KG1 (cell line): ENCODE data around the gene CLASRP.
"Not testable (repeated sequence)": the region's sequence is repeated elsewhere in the genome, so short reads cannot be mapped to it uniquely, and the experiment has no call there.

Experiments used
- DNase-seq: peaks from one replicate; lab custom pipeline; 2025; lab: John Stamatoyannopoulos, UW

The CLASRP gene

DNA sequence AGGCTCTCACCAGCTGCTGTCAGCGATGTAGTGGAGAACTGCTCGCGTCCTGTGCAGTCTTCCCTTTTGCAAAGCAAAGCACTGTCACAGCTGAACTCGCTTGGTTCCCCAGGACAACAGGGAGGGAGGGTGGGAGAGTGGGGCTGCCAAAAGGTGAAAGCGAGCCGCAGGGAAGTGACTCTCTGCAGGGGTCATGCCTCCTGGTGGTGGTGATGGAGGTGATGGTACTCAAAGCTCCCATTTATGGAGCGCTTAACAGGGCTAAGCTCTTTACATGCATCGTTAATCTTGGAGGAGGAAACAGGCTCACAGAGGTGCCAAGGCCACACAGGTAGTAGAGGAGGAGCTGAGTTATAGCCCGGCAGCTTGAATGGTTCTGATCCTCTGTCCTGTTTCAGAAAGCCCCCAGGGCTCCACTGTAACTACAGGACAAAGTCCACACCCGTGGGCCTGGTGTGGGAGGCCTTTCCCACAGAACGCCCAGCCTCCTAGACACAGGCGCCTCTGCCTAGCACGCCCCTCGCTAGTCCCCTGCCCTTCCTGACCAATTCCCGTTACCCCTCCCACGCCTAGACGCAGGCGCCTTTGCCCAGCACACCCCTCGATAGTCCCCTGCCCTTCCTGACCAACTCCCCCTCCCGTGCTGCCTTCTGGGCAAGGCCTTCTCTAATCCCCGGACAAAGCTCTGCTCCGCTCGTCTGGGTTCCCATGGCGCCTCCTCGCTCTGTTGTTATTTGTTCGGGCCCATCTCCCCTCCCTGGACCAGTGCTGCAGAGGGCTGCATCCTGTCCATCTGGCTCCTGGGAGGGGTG is 64.9 kb downstream of the CLASRP start:
- no peak for DNase-seq

DNA sequence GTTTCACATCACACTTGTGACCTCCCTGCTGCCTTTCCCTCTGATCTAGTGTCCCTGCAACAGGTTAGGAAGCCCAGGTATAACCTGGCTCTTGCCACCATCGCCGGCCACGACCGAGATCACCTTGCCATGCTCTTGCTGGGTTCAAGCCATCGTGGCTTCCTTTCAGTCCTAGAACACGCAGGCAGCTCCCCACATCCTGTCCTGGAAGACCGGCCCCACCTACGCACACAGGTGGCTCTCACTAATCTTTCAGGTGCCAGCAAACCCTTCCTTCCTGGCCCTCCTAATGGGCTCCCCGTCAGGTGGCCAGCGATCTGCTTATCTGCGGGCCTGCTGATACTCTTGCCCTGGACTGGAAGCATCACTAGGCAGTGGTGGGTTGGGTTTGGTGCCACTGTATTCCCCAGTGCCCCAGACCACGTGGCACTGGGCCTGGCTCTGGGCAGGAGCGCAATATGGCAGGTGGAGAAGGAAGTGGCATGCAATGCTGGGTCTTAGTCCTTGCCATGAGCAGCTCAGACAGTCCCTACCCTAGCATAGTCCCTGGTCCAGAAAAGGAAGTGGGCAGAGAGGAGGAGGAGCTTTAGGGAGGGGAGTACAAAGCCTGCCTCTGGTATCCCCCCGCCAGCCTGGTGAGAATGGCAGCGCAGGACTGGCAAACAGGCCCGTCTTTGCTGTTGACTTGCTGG is 66.0 kb downstream of the CLASRP start:
- DNase-seq = no peak

DNA sequence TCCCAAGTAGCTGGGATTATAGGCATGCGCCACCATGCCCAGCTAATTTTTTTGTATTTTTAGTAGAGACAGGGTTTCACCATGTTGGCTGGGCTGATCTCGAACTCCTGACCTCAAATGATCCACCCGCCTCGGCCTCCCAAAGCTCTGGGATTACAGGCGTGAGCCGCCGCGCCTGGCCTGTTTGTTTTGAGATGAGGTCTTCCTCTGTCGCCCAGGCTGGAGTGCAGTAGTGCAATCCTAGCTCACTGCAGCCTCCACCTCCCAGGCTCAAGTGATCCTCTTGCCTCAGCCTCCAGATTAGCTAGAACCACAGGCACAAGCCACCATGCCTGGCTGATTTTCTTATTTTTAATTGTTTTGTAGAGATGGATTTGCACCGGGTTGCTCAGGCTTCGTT is 67.5 kb downstream of the CLASRP start:
- DNase-seq = not testable (repeated sequence)

DNA sequence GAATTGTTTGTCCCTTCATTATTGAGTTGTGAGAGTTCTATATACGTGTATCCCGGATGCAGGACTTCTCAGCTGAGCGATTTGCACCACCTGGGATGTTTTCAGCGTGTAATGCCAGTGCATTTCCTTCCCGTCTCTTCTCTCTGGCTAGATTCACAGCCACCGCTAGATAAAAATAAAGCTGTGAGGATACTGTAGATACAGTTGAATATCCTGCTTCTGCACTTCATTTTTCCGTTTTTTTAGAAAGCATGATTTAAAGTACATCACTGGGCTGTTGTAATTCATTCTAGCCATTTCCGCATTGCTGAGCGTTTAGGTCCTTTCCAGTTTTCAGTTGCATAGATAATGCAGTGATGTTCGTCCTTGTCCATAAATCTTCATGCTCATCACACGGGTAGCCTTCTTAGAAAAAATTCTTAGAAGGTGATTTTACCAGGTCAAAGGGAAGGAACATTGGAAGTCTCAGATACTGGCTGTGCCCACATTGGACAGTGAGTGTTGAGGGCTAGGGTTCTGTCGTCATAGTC is 68.8 kb downstream of the CLASRP start:
- DNase-seq = no peak

DNA sequence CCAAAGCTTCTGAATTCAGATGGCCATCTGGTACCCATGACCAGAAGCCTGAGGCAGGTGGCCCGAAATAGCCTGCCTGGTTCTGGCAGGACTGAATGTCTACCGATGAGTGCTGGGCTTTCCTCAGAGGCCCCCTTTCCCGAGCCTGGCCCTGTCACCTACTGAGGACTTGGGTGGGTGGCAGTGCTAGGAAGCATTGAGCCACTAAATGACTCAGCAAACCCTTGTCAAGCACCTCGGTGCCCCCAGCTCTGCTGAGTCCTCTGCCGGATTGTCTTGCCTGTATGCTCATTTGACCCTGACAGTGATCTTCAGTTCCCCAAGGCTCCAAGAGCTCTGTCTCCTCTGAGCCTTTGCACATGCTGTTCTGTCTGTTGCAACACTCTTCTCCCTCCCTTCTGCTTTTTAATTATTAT is 72.0 kb downstream of the CLASRP start:
- DNase-seq = no peak

DNA sequence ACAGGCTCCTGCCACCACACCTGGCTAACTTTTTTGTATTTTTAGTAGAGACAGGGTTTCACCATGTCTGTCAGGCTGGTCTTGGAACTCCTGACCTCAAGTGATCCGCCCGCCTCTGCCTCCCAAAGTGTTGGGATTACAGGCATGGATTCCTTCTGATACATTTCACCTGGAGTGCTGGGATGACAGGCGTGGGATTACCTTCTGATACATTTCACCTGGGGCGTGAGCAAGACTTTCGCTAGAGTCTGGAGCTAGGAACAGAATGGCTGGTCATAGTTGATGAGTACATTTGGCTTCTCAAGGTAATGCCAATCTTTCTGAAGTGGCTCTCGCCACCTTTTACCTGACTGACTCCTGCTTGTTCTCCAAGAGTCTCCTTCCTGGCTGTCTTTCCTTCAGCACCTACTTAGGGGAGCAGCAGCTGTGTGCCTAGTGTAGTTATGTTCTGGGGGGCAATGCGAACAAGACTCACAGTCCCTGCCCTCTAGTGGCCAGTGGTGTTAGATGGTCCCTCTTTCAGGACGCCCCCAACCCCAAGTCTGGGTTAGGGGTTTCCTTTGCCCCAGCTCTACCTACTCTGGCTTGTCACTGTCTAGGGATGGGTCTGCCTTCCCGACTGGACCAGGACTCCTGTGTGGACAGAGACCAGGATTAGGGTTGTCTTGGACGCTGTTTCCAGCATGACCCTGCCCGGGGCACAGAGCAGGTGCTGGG is 73.4 kb downstream of the CLASRP start:
- no peak for DNase-seq

DNA sequence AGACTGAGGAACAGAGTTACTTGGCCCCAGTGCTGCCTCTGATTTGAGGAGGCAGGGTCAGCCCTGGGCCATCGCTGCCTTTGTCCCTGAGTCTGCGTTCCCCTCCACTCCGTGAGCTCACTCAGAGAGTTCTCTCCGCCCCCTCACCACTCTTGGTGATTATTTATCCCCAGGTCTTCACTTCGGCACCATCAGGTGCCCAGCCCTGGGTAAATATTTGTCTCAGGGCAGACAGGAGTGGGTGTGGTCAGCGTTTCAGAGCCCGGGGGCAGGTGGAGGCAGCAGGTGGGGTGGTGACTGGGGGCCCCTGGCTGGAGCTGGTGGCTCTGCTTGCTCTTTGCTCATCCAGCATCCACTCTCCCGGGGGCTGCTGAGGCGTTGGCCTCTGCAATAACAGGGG is 74.8 kb downstream of the CLASRP start:
- no peak for DNase-seq

DNA sequence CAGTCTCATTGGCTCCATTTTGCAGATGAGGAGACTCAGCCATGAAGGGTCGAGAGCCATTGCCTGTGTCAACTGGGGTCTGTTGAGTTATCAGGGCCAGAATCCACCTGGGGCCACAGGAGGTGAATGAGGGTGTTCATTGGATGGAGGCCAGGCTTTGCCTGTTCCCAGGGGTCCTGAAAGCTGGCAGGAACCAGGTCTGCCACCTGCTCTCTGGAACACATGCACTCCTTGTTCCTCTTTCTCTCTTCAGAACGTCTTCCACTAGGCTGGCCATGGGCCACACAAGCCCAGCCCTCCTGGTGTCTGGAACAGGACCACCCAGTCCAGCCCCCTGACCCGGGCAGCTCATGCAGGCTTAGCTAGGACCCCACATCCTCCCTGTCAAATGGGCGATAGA is 75.3 kb downstream of the CLASRP start:
- no peak for DNase-seq

DNA sequence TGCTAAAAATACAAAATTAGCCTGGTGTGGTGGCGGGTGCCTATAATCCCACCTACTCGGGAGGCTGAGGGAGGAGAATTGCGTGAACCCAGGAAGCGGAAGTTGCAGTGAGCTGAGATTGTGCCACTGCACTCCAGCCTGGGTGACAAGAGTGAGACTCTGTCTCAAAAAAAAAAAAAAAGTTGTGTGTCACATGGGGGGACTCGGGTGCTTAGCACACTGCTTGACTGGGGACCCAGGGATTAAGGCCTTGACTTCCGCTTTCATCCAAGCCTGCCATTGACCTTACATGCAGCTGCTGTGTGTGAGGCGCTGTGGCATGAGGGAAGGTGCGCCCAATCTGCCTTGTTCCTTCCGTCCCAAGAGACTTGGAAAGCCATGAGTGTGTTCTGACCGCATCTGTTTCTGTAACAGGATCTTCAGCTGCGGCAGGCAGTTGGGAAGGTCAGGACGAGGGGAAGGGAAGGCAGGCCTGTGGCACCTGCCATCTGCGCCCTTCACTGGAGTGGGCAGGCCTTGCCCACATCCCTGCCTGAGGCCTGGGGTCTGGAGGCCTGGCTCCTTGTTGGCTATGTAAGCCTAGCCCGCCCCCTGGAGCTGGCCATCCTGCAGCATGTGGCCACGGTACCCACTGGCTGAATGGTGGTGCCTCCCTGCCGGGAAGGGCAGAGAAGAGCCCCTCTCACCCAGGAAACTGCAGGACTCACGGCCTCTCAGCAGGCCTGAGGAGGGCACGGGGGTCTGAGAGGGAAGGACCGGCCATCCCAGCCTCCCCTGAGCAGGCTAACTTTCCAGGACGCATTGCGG is 77.2 kb downstream of the CLASRP start:
- no peak for DNase-seq

DNA sequence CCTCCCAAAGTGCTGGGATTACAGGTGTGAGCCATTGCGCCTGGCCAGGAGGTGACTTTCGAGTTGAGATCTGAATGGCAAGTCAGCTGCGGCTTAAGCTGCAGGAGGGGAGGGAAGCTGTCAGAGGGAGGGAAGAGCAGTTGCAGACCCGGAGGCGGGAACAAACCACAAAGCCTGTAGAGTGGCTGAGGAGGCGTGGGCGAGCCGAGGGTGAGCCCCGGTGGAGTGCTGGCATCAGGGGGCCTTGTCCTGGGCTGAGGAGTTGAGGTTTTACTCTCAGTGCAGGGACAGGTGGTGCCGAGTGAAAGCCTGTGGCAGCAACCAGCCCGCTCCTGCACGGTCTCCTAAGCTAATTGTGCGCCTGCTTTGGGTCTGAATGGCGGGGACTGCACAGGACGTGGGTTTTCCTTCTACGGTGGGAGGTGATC is 78.3 kb downstream of the CLASRP start:
- peak; percentile 46 for DNase-seq

DNA sequence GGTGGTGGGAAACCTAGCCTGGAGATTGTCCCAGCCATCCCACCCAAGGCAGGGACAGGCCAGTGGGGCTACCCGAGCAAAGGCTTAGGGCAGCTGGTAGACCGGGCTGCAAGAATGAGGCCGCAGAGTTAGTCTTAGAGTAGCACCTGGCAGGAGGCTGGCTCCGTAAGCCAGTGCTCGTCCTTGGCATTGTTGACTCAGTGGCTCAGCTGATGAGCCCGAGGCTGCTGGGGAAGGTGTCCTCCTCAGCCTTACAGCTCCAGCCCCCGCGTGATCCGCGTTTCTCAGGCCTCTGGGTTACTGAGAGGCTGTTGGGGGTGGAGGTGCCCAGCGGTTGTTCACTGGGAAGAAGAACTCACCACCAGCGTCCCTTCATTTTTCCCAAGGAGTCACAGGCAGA is 78.8 kb downstream of the CLASRP start:
- DNase-seq = no peak

DNA sequence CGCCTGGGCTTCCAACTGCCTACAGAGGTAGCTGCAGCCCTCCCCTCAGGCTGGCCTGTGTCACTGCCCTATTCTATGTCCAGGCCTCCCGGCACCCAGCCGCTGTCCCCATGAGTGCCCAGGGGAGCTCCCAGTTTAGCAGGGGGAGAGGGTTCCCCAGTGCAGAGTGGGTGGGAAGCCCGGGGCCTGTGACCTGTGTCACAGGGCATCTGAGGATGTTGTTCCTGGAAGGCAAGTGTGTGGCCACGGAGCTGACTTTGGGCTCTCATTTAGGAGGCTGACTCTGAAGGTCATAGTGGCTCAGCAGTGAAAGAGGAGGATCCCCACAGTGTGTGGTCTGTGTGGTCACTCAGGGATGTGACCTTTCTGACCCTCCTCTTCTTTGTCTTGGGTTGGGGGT is 79.3 kb downstream of the CLASRP start:
- no peak for DNase-seq

DNA sequence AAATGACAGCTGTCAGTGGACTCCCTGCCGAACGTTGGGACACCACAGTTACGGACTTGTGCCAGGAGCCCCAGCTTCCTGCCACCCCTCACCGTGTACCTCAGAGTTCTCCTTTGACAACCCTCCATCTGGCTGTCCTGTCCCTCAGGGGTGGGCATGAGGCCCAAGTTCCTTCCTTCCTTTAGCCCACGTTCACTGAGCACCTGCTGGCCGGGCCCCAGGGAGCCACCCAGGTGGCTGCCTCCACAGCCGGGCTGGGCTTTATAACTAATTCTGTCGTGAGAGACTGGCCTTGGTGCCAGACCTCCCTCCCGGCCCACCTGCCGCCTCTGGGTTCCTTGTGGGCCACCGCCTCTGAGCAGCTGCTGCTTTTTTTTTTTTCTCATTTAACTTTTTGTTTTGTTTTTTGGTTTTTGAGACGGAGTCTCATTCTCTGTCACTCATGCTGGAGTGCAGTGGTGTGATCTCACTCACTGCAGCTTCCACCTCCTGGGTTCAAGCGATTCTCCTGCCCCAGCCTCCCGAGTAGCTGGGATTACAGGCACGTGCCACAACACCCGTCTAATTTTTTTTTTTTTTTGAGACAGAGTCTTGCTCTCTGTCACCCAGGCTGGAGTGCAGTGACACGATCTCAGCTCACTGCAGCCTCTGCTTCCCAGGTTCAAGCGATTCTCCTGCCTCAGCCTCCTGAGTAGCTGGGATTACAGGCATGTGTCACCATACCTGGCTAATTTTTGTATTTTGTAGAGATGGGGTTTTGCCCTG is 79.9 kb downstream of the CLASRP start:
- DNase-seq = not testable (repeated sequence)

DNA sequence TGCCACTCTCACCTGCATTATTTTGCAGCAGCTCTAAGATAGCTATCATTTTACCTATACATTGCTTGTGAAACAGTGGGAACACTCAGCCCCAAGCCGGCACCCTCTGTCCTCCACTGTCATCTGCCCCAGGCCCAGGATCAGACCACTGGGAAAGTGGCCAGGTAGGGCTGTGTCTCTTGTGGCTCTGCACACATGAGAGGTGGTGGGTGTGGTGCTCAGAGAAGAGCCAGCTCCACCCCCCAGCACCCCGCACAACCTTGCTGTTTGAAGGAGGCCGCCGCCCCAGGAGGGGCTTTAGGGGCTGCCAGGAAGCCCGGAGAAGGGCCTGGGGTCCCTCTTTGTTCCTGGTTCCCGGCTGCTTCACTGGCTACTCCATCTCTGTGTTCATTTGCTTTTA is 80.7 kb downstream of the CLASRP start:
- DNase-seq = no peak
